Endothelial cell of umbilical vein (primary cell): ENCODE measurements around the gene TMEM170A.

Experiments used
- CTCF ChIP-seq, 2 donors: IDR thresholded peaks; 1 replicate in 1 of 2; 2 replicates in 1 of 2; pipeline ENCODE4 v1.5.1; 2011; ENCODE audit warnings: low read length in 2 of 2, mild to moderate bottlenecking in 2 of 2, moderate library complexity in 2 of 2, control low read depth in 1 of 2, inconsistent platforms in 1 of 2, low read depth in 1 of 2; ENCODE audit not compliant: insufficient read depth in 1 of 2; ENCODE audit errors: extremely low read depth in 1 of 2
- EZH2 ChIP-seq: IDR thresholded peaks from 2 replicates; pipeline ENCODE4 v1.6.1; 2012; ENCODE audit warnings: borderline replicate concordance, low read depth, mild to moderate bottlenecking, moderate library complexity, low read length, inconsistent platforms; ENCODE audit not compliant: severe bottlenecking
- FOS ChIP-seq: IDR thresholded peaks from 2 replicates; pipeline ENCODE4 v1.6.1; 2011; ENCODE audit warnings: mild to moderate bottlenecking, low read length, moderate library complexity, borderline replicate concordance; ENCODE audit not compliant: insufficient read depth
- JUN ChIP-seq: IDR thresholded peaks from 2 replicates; pipeline ENCODE4 v1.6.1; 2011; ENCODE audit warnings: borderline replicate concordance, low read depth; ENCODE audit not compliant: insufficient read length, insufficient read depth
- MAX ChIP-seq: IDR thresholded peaks from 2 replicates; pipeline ENCODE4 v1.6.1; 2011; ENCODE audit not compliant: insufficient read depth, insufficient read length
- MYC ChIP-seq: IDR thresholded peaks from one replicate; pipeline ENCODE4 v1.6.1; 2011; ENCODE audit warnings: mild to moderate bottlenecking, low read depth, low read length
- POLR2A ChIP-seq: IDR thresholded peaks from 2 replicates; pipeline ENCODE4 v1.6.1; 2012; ENCODE audit warnings: low read depth, mild to moderate bottlenecking, control low read depth, low read length
- POLR2AphosphoS5 ChIP-seq: IDR thresholded peaks from 2 replicates; pipeline ENCODE4 v1.6.1; 2012; ENCODE audit warnings: low read depth, mild to moderate bottlenecking, control low read depth, low read length, moderate library complexity; ENCODE audit not compliant: insufficient read depth

GRCh38 chr16:75406943-75407342 is 57.5 kb downstream of the TMEM170A start:
- TF ChIP-seq POLR2A: no peak
- TF ChIP-seq CTCF (IDR thresholded peaks at IDR 0.05; ENCODE audit: extremely low read depth in 1 of 2, insufficient read depth in 1 of 2, low read depth in 1 of 2, low read length in 2 of 2): no peak
- TF ChIP-seq POLR2AphosphoS5: no peak
- TF ChIP-seq EZH2: no peak
- TF ChIP-seq FOS: no peak
- TF ChIP-seq MAX: no peak
- TF ChIP-seq MYC: no peak
- no peak for TF ChIP-seq JUN
